GM23338 (cell line): Measurements from ENCODE around the gene S100A11. TPM values are rescaled to one million over a fixed set of nuclear protein-coding genes. Genes with fewer than 3 reads are reported as not detected.

Experiments
- ATAC-seq: fragments of 200-7000 bp; cut with Tn5 transposase; 3 replicates; pipeline ENCODE4 v1.9.1; 2020
- DNase-seq: peaks from one replicate; pipeline ENCODE4 v3.0.0-alpha.2; 2015; ENCODE audit warnings: low spot score
- H2AFZ ChIP-seq: fragments of 200-600 bp; sonication (generic); 2 replicates; pipeline ENCODE4 v1.8.0; 2016; ENCODE audit warnings: antibody characterized with exemption, mild to moderate bottlenecking, moderate library complexity
- H3F3A ChIP-seq: fragments of 200-600 bp; sonication (generic); replicated peaks from 2 replicates; pipeline ENCODE4 v1.8.0; 2017; ENCODE audit warnings: antibody characterized with exemption, mixed run types, low read depth
- H3K27ac ChIP-seq: fragments of 200-600 bp; sonication (generic); 2 replicates; pipeline ENCODE4 v1.6.1; 2016; ENCODE audit warnings: low read depth
- H3K27me3 ChIP-seq: fragments of 200-600 bp; sonication (generic); 2 replicates; pipeline ENCODE4 v1.8.0; 2016; ENCODE audit warnings: mild to moderate bottlenecking, mixed run types, moderate library complexity; ENCODE audit not compliant: insufficient read depth
- H3K36me3 ChIP-seq: fragments of 200-600 bp; sonication (generic); 2 replicates; pipeline ENCODE4 v1.8.0; 2016; ENCODE audit warnings: mild to moderate bottlenecking; ENCODE audit not compliant: insufficient read depth
- H3K4me1 ChIP-seq: fragments of 200-600 bp; sonication (generic); 2 replicates; pipeline ENCODE4 v1.8.0; 2016; ENCODE audit warnings: mild to moderate bottlenecking, moderate library complexity; ENCODE audit not compliant: insufficient read depth
- H3K4me2 ChIP-seq: fragments of 200-600 bp; sonication (generic); 2 replicates; pipeline ENCODE4 v1.7.1; 2017; ENCODE audit warnings: mixed run types
- H3K4me3 ChIP-seq: fragments of 200-600 bp; sonication (generic); 2 replicates; pipeline ENCODE4 v1.6.1; 2016; ENCODE audit warnings: mixed run types
- H3K79me2 ChIP-seq: fragments of 200-600 bp; sonication (generic); replicated peaks from 2 replicates; pipeline ENCODE4 v1.8.0; 2017; ENCODE audit warnings: mild to moderate bottlenecking; ENCODE audit not compliant: insufficient read depth
- H3K9me2 ChIP-seq: fragments of 200-600 bp; sonication (generic); 2 replicates; pipeline ENCODE4 v1.8.0; 2017; ENCODE audit not compliant: insufficient read depth
- H4K20me1 ChIP-seq: fragments of 200-600 bp; sonication (generic); replicated peaks from 2 replicates; pipeline ENCODE4 v1.8.0; 2017; ENCODE audit warnings: mild to moderate bottlenecking; ENCODE audit not compliant: insufficient read depth
- H3K27ac Mint-ChIP-seq: 2 replicates; pipeline ENCODE4 v1.8.0; 2020; ENCODE audit warnings: inconsistent platforms, mild to moderate bottlenecking, moderate library complexity, mixed read lengths
- H3K27me3 Mint-ChIP-seq: 3 replicates; pipeline ENCODE4 v1.8.0; 2022; ENCODE audit warnings: low read depth, mild to moderate bottlenecking, moderate library complexity, mixed read lengths, inconsistent platforms; ENCODE audit not compliant: insufficient read depth, poor library complexity
- H3K36me3 Mint-ChIP-seq: 3 replicates; pipeline ENCODE4 v1.8.0; 2021; ENCODE audit warnings: low read depth, mild to moderate bottlenecking, inconsistent platforms, moderate library complexity, mixed read lengths
- H3K4me1 Mint-ChIP-seq: 3 replicates; pipeline ENCODE4 v1.8.0; 2020; ENCODE audit warnings: mild to moderate bottlenecking, inconsistent platforms, mixed read lengths
- H3K4me3 Mint-ChIP-seq: 3 replicates; pipeline ENCODE4 v1.8.0; 2021; ENCODE audit warnings: moderate library complexity, mild to moderate bottlenecking, inconsistent platforms, mixed read lengths
- H3K9me3 Mint-ChIP-seq: 3 replicates; pipeline ENCODE4 v1.8.0; 2020; ENCODE audit warnings: moderate library complexity, mild to moderate bottlenecking, inconsistent platforms, mixed read lengths
- CTCF ChIP-seq, 2 experiments: fragments of 200-600 bp in 1 of 2; sonication (generic) in 1 of 2; conservative IDR thresholded peaks; 2 replicates each; pipeline versions ENCODE4 v1.5.1 to v1.6.1; 2016 to 2017; ENCODE audit warnings: antibody characterized with exemption in 2 of 2, low read depth in 2 of 2, mild to moderate bottlenecking in 2 of 2, moderate library complexity in 1 of 2
- EZH2 ChIP-seq: fragments of 200-600 bp; sonication (generic); IDR thresholded peaks from one replicate; pipeline ENCODE4 v1.8.0; 2017; ENCODE audit warnings: antibody characterized with exemption, mild to moderate bottlenecking, low read depth; ENCODE audit not compliant: unreplicated experiment
- EZH2phosphoT487 ChIP-seq: fragments of 200-600 bp; sonication (generic); IDR thresholded peaks from one replicate; pipeline ENCODE4 v1.8.1; 2018; ENCODE audit warnings: antibody characterized with exemption; ENCODE audit not compliant: unreplicated experiment
- JUNB ChIP-seq: IDR thresholded peaks from one replicate; pipeline ENCODE4 v1.6.1; 2016; ENCODE audit warnings: antibody characterized with exemption; ENCODE audit not compliant: unreplicated experiment
- NANOG ChIP-seq: IDR thresholded peaks from 2 replicates; pipeline ENCODE4 v1.6.1; 2016; ENCODE audit warnings: antibody characterized with exemption, borderline replicate concordance
- POLR2AphosphoS5 ChIP-seq: IDR thresholded peaks from 2 replicates; pipeline ENCODE4 v1.6.1; 2016; ENCODE audit warnings: antibody characterized with exemption, low read depth
- REST ChIP-seq: IDR thresholded peaks from one replicate; pipeline ENCODE4 v1.6.1; 2018; ENCODE audit warnings: antibody characterized with exemption; ENCODE audit not compliant: unreplicated experiment
- STAT1 ChIP-seq: IDR thresholded peaks from one replicate; pipeline ENCODE4 v1.6.1; 2016; ENCODE audit warnings: antibody characterized with exemption; ENCODE audit not compliant: unreplicated experiment
- ZNF114 ChIP-seq: fragments of 250-450 bp; sonication (Bioruptor Pico); IDR thresholded peaks from 2 replicates; pipeline ENCODE4 v1.5.0; 2020; ENCODE audit warnings: mild to moderate bottlenecking, moderate library complexity
- ZNF331 ChIP-seq: fragments of 250-450 bp; sonication (Bioruptor Pico); IDR thresholded peaks from 2 replicates; pipeline ENCODE4 v1.5.0; 2020; ENCODE audit warnings: low read depth, mild to moderate bottlenecking, moderate library complexity
- polyA plus RNA-seq: library from polyadenylated mRNA; unstranded; fragments of >200 nt; fragmentation: Nextera tagmentation; extraction: Ambion mirVana; gene quantifications from 2 replicates; pipeline ENCODE4 v1.2.1, GENCODE V29; 2016
- total RNA-seq: library from RNA; depleted of rRNA; stranded (reverse); fragments of >200 nt; shearing (Covaris generic); gene quantifications from 2 replicates; pipeline ENCODE4 v1.2.3, GENCODE V29; 2014

Gene S100A11
- total and polyA plus RNA-seq, 2 experiments from 2014 or later, result 73.1 to 596 TPM

GRCh38 chr1:152053375-152053774, 16.6 kb upstream of the S100A11 start (continued):
- no peak for TF ChIP-seq CTCF (conservative IDR thresholded peaks at IDR 0.05; ENCODE audit: low read depth in 2 of 2)
- no peak for TF ChIP-seq ZNF114 (CRISPR knock-in tag)
- TF ChIP-seq NANOG, result no peak
- TF ChIP-seq STAT1, result no peak
- TF ChIP-seq EZH2, result no peak
- no peak for TF ChIP-seq EZH2phosphoT487
- TF ChIP-seq ZNF331 (CRISPR knock-in tag), result no peak
- TF ChIP-seq POLR2AphosphoS5, result no peak
- TF ChIP-seq JUNB, result no peak

- Histone ChIP-seq H3K27me3 (peaks cover 5% of the 10 kb centered on the region; the same call in 1 of the 2 replicates), H3K4me3 (no peak overlapping the region), H3K4me2 (no peak overlapping the region), H3K36me3 (no peaks in the 10 kb centered on the region), H3K27ac (no peak overlapping the region), H3K4me1 (peaks cover 10% of the 10 kb centered on the region), H3K79me2 (no peaks in the 10 kb centered on the region), H4K20me1 (no peaks in the 10 kb centered on the region), H3K9me2 (no peaks in the 10 kb centered on the region), H3F3A (no peaks in the 10 kb centered on the region; the same call in 1 of the 2 replicates), H2AFZ (no peak overlapping the region)
- Mint-ChIP-seq H3K27ac (no peak overlapping the region), H3K9me3 (no peaks in the 10 kb centered on the region), H3K27me3 (peaks cover 3% of the 10 kb centered on the region), H3K4me1 (peaks cover 17% of the 10 kb centered on the region), H3K4me3 (no peak overlapping the region), H3K36me3 (no peaks in the 10 kb centered on the region)
- DNase-seq (peak; percentile 95), ATAC-seq (peak; percentile 69)
- no peak for TF ChIP-seq REST
- TF ChIP-seq CTCF (conservative IDR thresholded peaks at IDR 0.05; ENCODE audit: low read depth in 2 of 2), result peak; percentile 95 to 96
Observed at GRCh38 chr1:152052606-152053005, 15.8 kb upstream of the S100A11 start.
